HepG2 (cell line): Measurements from ENCODE around the gene ACTR10. TPM values are rescaled to one million over a fixed set of nuclear protein-coding genes. Genes with fewer than 3 reads are reported as not detected.

ENCODE experiments used
- ATF3 ChIP-seq: sonication (generic); formaldehyde crosslinking; IDR thresholded peaks from 2 replicates; pipeline ENCODE4 v1.4.0; 2020; ENCODE audit warnings: missing genetic modification reagents
- ATF4 ChIP-seq, 2 experiments: fragments of 450-650 bp in 1 of 2; sonication (generic) in 1 of 2; formaldehyde crosslinking; IDR thresholded peaks; 2 replicates each; pipeline versions ENCODE4 v1.5.0 to v1.8.0; 2020 to 2022; ENCODE audit warnings: mild to moderate bottlenecking in 1 of 2, missing genetic modification reagents in 1 of 2
- CERS6 ChIP-seq: sonication (generic); formaldehyde crosslinking; IDR thresholded peaks from 2 replicates; pipeline ENCODE4 v1.5.0; 2020; ENCODE audit warnings: missing genetic modification reagents
- CHD4 ChIP-seq: fragments of 200-600 bp; sonication (generic); IDR thresholded peaks from 2 replicates; pipeline ENCODE4 v1.7.0; 2017; ENCODE audit warnings: mild to moderate bottlenecking, low read length, borderline replicate concordance
- DMAP1 ChIP-seq: IDR thresholded peaks from 2 replicates; pipeline ENCODE4 v1.6.1; 2016
- IRX3 ChIP-seq: sonication (generic); formaldehyde crosslinking; IDR thresholded peaks from 2 replicates; pipeline ENCODE4 v1.8.1; 2023; ENCODE audit warnings: mild to moderate bottlenecking, low read depth, missing genetic modification reagents, borderline replicate concordance
- KDM3A ChIP-seq: IDR thresholded peaks from 2 replicates; pipeline ENCODE4 v1.6.1; 2018; ENCODE audit warnings: low read depth, missing compliant biosample characterization
- MIXL1 ChIP-seq: IDR thresholded peaks from 2 replicates; pipeline ENCODE4 v1.6.1; 2016
- MTF2 ChIP-seq: sonication (generic); formaldehyde crosslinking; IDR thresholded peaks from 2 replicates; pipeline ENCODE4 v1.5.0; 2020; ENCODE audit warnings: missing genetic modification reagents, borderline replicate concordance
- NKX3-1 ChIP-seq: sonication (generic); formaldehyde crosslinking; IDR thresholded peaks from 2 replicates; pipeline ENCODE4 v1.5.0; 2020; ENCODE audit warnings: missing genetic modification reagents
- NR2F6 ChIP-seq, 2 experiments: IDR thresholded peaks; 2 replicates each; pipeline ENCODE4 v1.6.1; 2016; ENCODE audit warnings: antibody characterized with exemption in 1 of 2, mild to moderate bottlenecking in 1 of 2
- PHF21A ChIP-seq: sonication (generic); formaldehyde crosslinking; IDR thresholded peaks from 2 replicates; pipeline ENCODE4 v1.5.0; 2020; ENCODE audit warnings: mild to moderate bottlenecking, missing genetic modification reagents
- POLR2AphosphoS5 ChIP-seq: IDR thresholded peaks from 2 replicates; pipeline ENCODE4 v1.6.1; 2012; ENCODE audit warnings: low read depth, low read length
- PTBP1 ChIP-seq: fragments of 200-400 bp; formaldehyde crosslinking; IDR thresholded peaks from 2 replicates; pipeline ENCODE4 v1.6.1; 2018; ENCODE audit warnings: low read length, low read depth; ENCODE audit not compliant: poor library complexity, severe bottlenecking
- SAP130 ChIP-seq: IDR thresholded peaks from 2 replicates; pipeline ENCODE4 v1.6.1; 2016; ENCODE audit warnings: low read depth
- SOX5 ChIP-seq: IDR thresholded peaks from 2 replicates; pipeline ENCODE4 v1.6.1; 2016; ENCODE audit warnings: borderline replicate concordance
- TFDP1 ChIP-seq: IDR thresholded peaks from 2 replicates; pipeline ENCODE4 v1.6.1; 2016; ENCODE audit warnings: missing compliant biosample characterization, missing genetic modification reagents, borderline replicate concordance
- XBP1 ChIP-seq: sonication (generic); formaldehyde crosslinking; IDR thresholded peaks from 2 replicates; pipeline ENCODE4 v1.5.0; 2020; ENCODE audit warnings: missing genetic modification reagents
- ZNF414 ChIP-seq: sonication (generic); formaldehyde crosslinking; IDR thresholded peaks from 2 replicates; pipeline ENCODE4 v1.5.0; 2020; ENCODE audit warnings: missing genetic modification reagents
- ZNF770 ChIP-seq: sonication (generic); formaldehyde crosslinking; IDR thresholded peaks from 2 replicates; pipeline ENCODE4 v1.5.0; 2020; ENCODE audit warnings: mild to moderate bottlenecking, missing genetic modification reagents
- ZNF850 ChIP-seq: sonication (generic); formaldehyde crosslinking; conservative IDR thresholded peaks from 2 replicates; pipeline ENCODE4 v1.9.0; 2021; ENCODE audit warnings: mild to moderate bottlenecking, missing genetic modification reagents
- ZSCAN12 ChIP-seq: sonication (generic); formaldehyde crosslinking; IDR thresholded peaks from 2 replicates; pipeline ENCODE4 v1.9.0; 2021; ENCODE audit warnings: mild to moderate bottlenecking, missing genetic modification reagents
- polyA plus RNA-seq, 8 experiments: library from polyadenylated mRNA; depleted of rRNA in 3 of 8; stranded (reverse) in 7 of 8; unstranded in 1 of 8; fragments of >200 nt; fragmentation: Illumina TruSeq in 4 of 8; extraction: Trizol in 4 of 8; gene quantifications; 2 replicates each; pipeline versions ENCODE4 v1.2.1 to v1.2.3, GENCODE V29; 2011 to 2016; ENCODE audit warnings: low read depth in 4 of 8, missing spikeins in 1 of 8, mixed read lengths in 1 of 8; ENCODE audit not compliant: insufficient read depth in 1 of 8
- total RNA-seq, 5 experiments: library from RNA; depleted of rRNA; stranded (reverse); fragments of >200 nt; fragmentation: Illumina TruSeq; extraction: Trizol; gene quantifications; 2 replicates each; pipeline ENCODE4 v1.2.3, GENCODE V29; 2016; ENCODE audit warnings: low read depth in 1 of 5

ACTR10 gene
- total and polyA plus RNA-seq, 2 of the 13 experiments (the other 11 are each of a cell fraction or from before 2014, with no cell fraction given) = 30.0 to 41.3 TPM

GRCh38 chr14:58243790-58244555 is 44.0 kb downstream of the ACTR10 start (continued):
- TF ChIP-seq MIXL1 (CRISPR knock-in tag) (peak; percentile 51; the same call in 1 of the 2 replicates), ZNF414 (no peak), ATF4 (CRISPR knock-in tag; IDR thresholded peaks at IDR 0.05) (0 out of 4 replicates have a peak, but pooled peaks of 1 of the 2 experiments have one; percentile 37), XBP1 (CRISPR knock-in tag) (no peak), PTBP1 (no peak), SAP130 (CRISPR knock-in tag) (peak; percentile 61), DMAP1 (CRISPR knock-in tag) (peak; percentile 26), ZNF770 (CRISPR knock-in tag) (no peak), ATF3 (no peak), SOX5 (CRISPR knock-in tag) (peak; percentile 24; the same call in 1 of the 2 replicates), MTF2 (CRISPR knock-in tag) (no peak), IRX3 (CRISPR knock-in tag) (no peak), ZSCAN12 (CRISPR knock-in tag) (peak; percentile 40; the same call in 1 of the 2 replicates), CERS6 (CRISPR knock-in tag) (no peak), NKX3-1 (CRISPR knock-in tag) (no peak), CHD4 (no peak; the same call in 1 of the 2 replicates), ZNF850 (CRISPR knock-in tag) (no peak), PHF21A (0 out of 2 replicates have a peak, but pooled peaks have one; percentile 9), KDM3A (CRISPR knock-in tag) (no peak), TFDP1 (CRISPR knock-in tag) (0 out of 2 replicates have a peak, but pooled peaks have one; percentile 7), POLR2AphosphoS5 (peak; percentile 62), NR2F6 (IDR thresholded peaks at IDR 0.05) (0 out of 2 replicates have a peak, but pooled peaks have one; percentile 9), NR2F6 (CRISPR knock-in tag; IDR thresholded peaks at IDR 0.05) (no peak)
